Natural killer cell (primary cell): ENCODE results near the gene CROCC. TPM values are rescaled to one million over a fixed set of nuclear protein-coding genes. Genes with fewer than 3 reads are reported as not detected.
"Not testable (repeated sequence)": the region's sequence is repeated elsewhere in the genome, so short reads cannot be mapped to it uniquely, and the experiment has no call there.

ENCODE experiments used
- ATAC-seq, 3 donors: fragments of 150-1000 bp in 2 of 3; fragments of 200-7000 bp in 1 of 3; cut with Tn5 transposase; 1 replicate in 1 of 3; 2 replicates in 2 of 3; pipeline ENCODE4 v1.10.0; 2021; ENCODE audit warnings: mild to moderate bottlenecking in 2 of 3, moderate library complexity in 2 of 3
- DNase-seq, 2 donors: peaks; one replicate each; pipeline versions ENCODE4 v3.0.0 to v3.0.0-alpha.2; 2013 to 2021; ENCODE audit warnings: mixed read lengths in 1 of 2
- H3K27ac ChIP-seq: one replicate; pipeline ENCODE4 v1.5.1; 2013; ENCODE audit warnings: mild to moderate bottlenecking, low read length
- H3K27me3 ChIP-seq: one replicate; pipeline ENCODE4 v1.6.1; 2013; ENCODE audit warnings: low read length; ENCODE audit not compliant: control insufficient read depth, insufficient read depth
- H3K36me3 ChIP-seq: one replicate; pipeline ENCODE4 v1.6.1; 2013; ENCODE audit warnings: low read length; ENCODE audit not compliant: control insufficient read depth, insufficient read depth
- H3K4me1 ChIP-seq: one replicate; pipeline ENCODE4 v1.6.1; 2013; ENCODE audit warnings: low read length; ENCODE audit not compliant: control insufficient read depth, insufficient read depth
- H3K4me3 ChIP-seq: one replicate; pipeline ENCODE4 v1.5.1; 2013; ENCODE audit warnings: low read length
- H3K9me3 ChIP-seq: one replicate; pipeline ENCODE4 v1.6.1; 2013; ENCODE audit warnings: low read length; ENCODE audit not compliant: control insufficient read depth, insufficient read depth
- H3K27ac Mint-ChIP-seq, 2 donors: one replicate each; pipeline ENCODE4 v1.8.0; 2022; ENCODE audit warnings: mild to moderate bottlenecking in 2 of 2, mixed read lengths in 2 of 2, moderate library complexity in 1 of 2
- H3K27me3 Mint-ChIP-seq, 2 donors: one replicate each; pipeline ENCODE4 v1.8.0; 2022; ENCODE audit warnings: low read depth in 2 of 2, mixed read lengths in 2 of 2
- H3K36me3 Mint-ChIP-seq: one replicate; pipeline ENCODE4 v1.8.0; 2022; ENCODE audit warnings: mixed read lengths
- H3K4me1 Mint-ChIP-seq, 2 donors: one replicate each; pipeline ENCODE4 v1.8.0; 2022; ENCODE audit warnings: mixed read lengths in 2 of 2
- H3K4me3 Mint-ChIP-seq: one replicate; pipeline ENCODE4 v1.8.0; 2022; ENCODE audit warnings: mild to moderate bottlenecking, moderate library complexity, mixed read lengths
- H3K9me3 Mint-ChIP-seq, 2 donors: one replicate each; pipeline ENCODE4 v1.8.0; 2022; ENCODE audit warnings: mixed read lengths in 2 of 2
- WGBS: methylation state at CpG from one replicate; pipeline ENCODE4 v1.1.7; 2013; ENCODE audit warnings: missing lambda C conversion rate; ENCODE audit not compliant: insufficient coverage; 5-methylcytosine and 5-hydroxymethylcytosine counted together
- intact Hi-C: fragments of 100-400 bp; cut with micrococcal nuclease; formaldehyde crosslinking; loops from one replicate; pipeline ENCODE4 v1.14.2; 2022
- total RNA-seq, 4 donors: library from RNA; stranded (reverse); fragments of 120-200 nt in 1 of 4; gene quantifications; one replicate each; pipeline versions ENCODE4 v1.2.3 to v1.2.4, GENCODE V29; 2013 to 2022
- TF ChIP-seq, protein P1 (sequence below): fragments of 200-600 bp; IDR thresholded peaks from one replicate; pipeline ENCODE4 v1.8.0; 2022; ENCODE audit warnings: antibody characterized with exemption

Gene CROCC
- total RNA-seq, 3 donors from 2014 or later (not counting 1 experiment from before 2014, with no cell fraction given), result 51.7 to 62.9 (median 59.1) TPM

DNA sequence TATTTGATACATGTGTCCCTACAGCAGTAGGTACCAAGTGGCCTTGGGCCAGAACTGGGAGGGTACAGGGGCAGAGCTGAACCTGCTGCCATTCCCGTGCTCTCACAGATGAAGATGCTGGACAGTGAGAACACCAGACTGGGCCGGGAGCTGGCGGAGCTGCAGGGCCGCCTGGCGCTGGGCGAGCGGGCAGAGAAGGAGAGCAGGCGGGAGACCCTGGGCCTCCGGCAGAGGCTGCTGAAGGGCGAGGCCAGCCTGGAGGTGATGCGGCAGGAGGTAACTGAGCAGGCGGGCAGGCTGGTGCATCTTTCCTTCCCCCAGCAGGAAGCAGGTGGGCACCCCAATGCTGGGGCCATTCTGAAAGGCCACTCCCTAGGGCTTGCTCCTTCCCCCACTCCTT lies 36.7 kb downstream of the CROCC start:
- DNase-seq (no peak), ATAC-seq (no peak)
- no peaks in the 10 kb centered on the region for H3K27me3 ChIP-seq
- H3K27ac ChIP-seq, result no peak overlapping the region
- Mint-ChIP-seq H3K36me3 (no peaks in the 10 kb centered on the region), H3K27ac (no peak overlapping the region), H3K9me3 (no peaks in the 10 kb centered on the region), H3K4me1 (peaks cover 6 to 11% of the 10 kb centered on the region in 2 donors), H3K27me3 (no peaks in the 10 kb centered on the region), H3K4me3 (peak overlapping the region; percentile 35)
- intact Hi-C loops, result no loop called here
- H3K36me3 ChIP-seq, result peaks cover 3% of the 10 kb centered on the region
- 94% methylated on average over 12 of the region's 12 CpGs for WGBS
- TF ChIP-seq, protein P1, sequence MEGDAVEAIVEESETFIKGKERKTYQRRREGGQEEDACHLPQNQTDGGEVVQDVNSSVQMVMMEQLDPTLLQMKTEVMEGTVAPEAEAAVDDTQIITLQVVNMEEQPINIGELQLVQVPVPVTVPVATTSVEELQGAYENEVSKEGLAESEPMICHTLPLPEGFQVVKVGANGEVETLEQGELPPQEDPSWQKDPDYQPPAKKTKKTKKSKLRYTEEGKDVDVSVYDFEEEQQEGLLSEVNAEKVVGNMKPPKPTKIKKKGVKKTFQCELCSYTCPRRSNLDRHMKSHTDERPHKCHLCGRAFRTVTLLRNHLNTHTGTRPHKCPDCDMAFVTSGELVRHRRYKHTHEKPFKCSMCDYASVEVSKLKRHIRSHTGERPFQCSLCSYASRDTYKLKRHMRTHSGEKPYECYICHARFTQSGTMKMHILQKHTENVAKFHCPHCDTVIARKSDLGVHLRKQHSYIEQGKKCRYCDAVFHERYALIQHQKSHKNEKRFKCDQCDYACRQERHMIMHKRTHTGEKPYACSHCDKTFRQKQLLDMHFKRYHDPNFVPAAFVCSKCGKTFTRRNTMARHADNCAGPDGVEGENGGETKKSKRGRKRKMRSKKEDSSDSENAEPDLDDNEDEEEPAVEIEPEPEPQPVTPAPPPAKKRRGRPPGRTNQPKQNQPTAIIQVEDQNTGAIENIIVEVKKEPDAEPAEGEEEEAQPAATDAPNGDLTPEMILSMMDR, result no peak
- H3K4me3 ChIP-seq, result no peak overlapping the region
- H3K4me1 ChIP-seq, result peaks cover 10% of the 10 kb centered on the region
- no peaks in the 10 kb centered on the region for H3K9me3 ChIP-seq

DNA sequence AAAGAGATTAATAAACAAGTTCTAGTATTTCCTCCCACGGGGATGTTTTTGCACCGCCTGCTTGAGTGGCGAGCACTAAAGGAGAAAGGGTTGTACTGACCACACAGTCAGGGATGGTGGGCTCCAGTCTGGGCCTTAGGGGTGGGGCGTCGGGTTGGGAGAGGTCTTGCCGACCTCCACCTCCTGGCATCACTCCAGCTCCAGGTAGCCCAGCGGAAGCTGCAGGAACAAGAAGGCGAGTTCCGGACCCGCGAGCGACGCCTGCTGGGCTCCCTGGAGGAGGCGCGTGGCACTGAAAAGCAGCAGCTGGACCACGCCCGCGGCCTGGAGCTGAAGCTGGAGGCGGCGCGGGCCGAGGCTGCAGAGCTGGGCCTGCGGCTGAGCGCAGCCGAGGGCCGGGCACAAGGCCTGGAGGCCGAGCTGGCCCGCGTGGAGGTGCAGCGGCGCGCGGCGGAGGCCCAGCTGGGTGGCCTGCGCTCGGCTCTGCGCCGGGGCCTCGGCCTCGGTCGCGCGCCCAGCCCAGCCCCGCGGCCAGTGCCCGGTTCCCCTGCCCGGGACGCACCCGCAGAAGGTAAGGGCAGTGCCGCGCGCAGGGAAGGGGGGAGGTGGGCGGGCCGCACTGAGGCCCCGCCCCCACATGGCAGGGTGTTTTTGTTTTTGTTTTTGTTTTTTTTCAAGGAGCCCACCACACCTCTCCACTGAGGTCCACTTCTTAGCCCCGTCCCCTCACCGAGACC lies 39.0 kb downstream of the CROCC start:
- Mint-ChIP-seq H3K36me3 (no peaks in the 10 kb centered on the region), H3K27ac (peak overlapping the region; percentile 58 to 70), H3K27me3 (no peaks in the 10 kb centered on the region), H3K9me3 (no peaks in the 10 kb centered on the region), H3K4me1 (peaks cover 6 to 11% of the 10 kb centered on the region in 2 donors), H3K4me3 (peak overlapping the region; percentile 89)
- H3K27ac ChIP-seq, result peak overlapping the region; percentile 8
- intact Hi-C loops, result no loop called here
- peaks cover 3% of the 10 kb centered on the region for H3K36me3 ChIP-seq
- TF ChIP-seq, protein P1, result peak; percentile 65
- H3K9me3 ChIP-seq, result no peaks in the 10 kb centered on the region
- ATAC-seq (peak; percentile 87 to 94 (median 94)), DNase-seq (peak; percentile 72 to 85)
- H3K4me1 ChIP-seq, result peaks cover 10% of the 10 kb centered on the region
- no peaks in the 10 kb centered on the region for H3K27me3 ChIP-seq
- peak overlapping the region; percentile 28 for H3K4me3 ChIP-seq
- 6% methylated on average over 52 of the region's 57 CpGs for WGBS

DNA sequence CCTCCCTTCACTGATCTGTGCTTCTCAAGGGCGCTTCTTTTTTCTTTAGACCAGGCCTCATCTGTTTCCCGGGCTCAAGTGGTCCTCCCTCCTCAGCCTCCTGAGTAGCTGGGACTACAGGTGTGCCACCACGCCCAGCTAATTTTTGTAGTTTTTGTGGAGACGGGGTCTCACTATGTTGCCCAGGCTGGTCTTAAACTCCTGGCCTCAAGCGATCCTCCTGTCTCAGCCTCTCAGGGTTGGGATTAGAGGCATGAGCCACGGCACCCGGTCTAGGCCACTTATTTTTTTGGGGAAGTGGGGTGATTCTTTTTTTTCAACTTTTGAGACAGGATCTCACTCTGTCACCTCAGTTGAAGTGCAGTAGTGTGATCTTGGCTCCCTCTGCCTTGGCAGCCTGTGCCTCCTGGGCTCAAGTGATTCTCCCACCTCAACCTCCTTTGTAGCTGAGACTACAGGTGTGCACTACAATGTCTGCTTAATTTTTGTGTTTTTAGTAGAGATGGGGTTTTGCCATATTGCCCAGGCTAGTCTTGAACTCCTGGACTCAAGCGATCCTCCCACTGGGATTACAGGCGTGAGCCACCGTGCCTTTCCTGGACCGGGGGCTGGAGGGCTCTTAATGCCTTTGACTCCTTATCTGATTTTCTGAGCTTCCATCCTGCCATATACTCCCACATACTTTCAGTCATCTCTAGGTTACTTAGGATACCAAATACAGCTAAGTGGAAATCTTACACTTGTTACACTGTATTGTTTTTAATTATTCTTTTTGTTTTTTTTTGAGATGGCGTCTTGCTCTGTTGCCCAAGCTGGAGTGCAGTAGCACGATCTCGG lies 39.8 kb downstream of the CROCC start:
- WGBS, result 93% methylated on average over 14 of the region's 14 CpGs
- Histone ChIP-seq H3K4me1 (peaks cover 10% of the 10 kb centered on the region), H3K27me3 (no peaks in the 10 kb centered on the region), H3K27ac (no peak overlapping the region), H3K36me3 (peaks cover 4% of the 10 kb centered on the region), H3K4me3 (no peak overlapping the region), H3K9me3 (no peaks in the 10 kb centered on the region)
- H3K27ac Mint-ChIP-seq, result no peak overlapping the region
- ATAC-seq, result no peak
- no peaks in the 10 kb centered on the region for H3K27me3 Mint-ChIP-seq
- no peak for DNase-seq
- peaks cover 6 to 11% of the 10 kb centered on the region in 2 donors for H3K4me1 Mint-ChIP-seq
- H3K9me3 Mint-ChIP-seq, result no peaks in the 10 kb centered on the region
- TF ChIP-seq, protein P1, result no peak
- no peaks in the 10 kb centered on the region for H3K36me3 Mint-ChIP-seq
- intact Hi-C loops, result no loop called here
- peak overlapping the region; percentile 74 for H3K4me3 Mint-ChIP-seq

DNA sequence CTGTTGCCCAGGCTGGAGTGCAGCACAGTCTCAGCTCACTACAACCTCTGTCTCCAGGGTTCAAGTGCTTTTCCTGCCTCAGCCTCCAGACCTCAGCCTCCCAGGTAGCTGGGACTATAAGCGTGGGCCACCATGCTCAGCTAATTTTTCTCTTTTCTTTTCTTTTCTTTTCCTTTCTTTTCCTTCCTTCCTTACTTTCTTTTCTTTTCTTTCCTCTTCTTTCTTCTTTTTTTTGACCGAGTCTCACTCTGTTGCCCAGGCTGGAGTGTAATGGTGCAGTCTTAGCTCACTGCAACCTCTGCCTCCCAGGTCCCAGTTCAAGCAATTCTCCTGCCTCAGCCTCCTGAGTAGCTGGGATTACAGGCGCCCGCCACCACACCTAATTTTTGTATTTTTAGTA lies 42.4 kb downstream of the CROCC start:
- H3K9me3 Mint-ChIP-seq, ATAC-seq, H3K27me3 Mint-ChIP-seq, H3K27me3 ChIP-seq, H3K36me3 Mint-ChIP-seq, DNase-seq, H3K9me3 ChIP-seq, H3K36me3 ChIP-seq, H3K4me3 ChIP-seq, H3K27ac Mint-ChIP-seq, H3K27ac ChIP-seq, intact Hi-C loops: not testable (repeated sequence)
- Mint-ChIP-seq H3K4me1 (peaks cover 6 to 11% of the 10 kb centered on the region in 2 donors), H3K4me3 (peak overlapping the region; percentile 18)
- peaks cover 10% of the 10 kb centered on the region for H3K4me1 ChIP-seq
- WGBS, result 96% methylated on average over 4 of the region's 4 CpGs
